GM23338 (cell line): ENCODE data around the gene ACTR10.

Experiments used
- CTCF ChIP-seq, 2 experiments: fragments of 200-600 bp in 1 of 2; sonication (generic) in 1 of 2; conservative IDR thresholded peaks; 2 replicates each; pipeline versions ENCODE4 v1.5.1 to v1.6.1; 2016 to 2017; ENCODE audit warnings: antibody characterized with exemption in 2 of 2, low read depth in 2 of 2, mild to moderate bottlenecking in 2 of 2, moderate library complexity in 1 of 2
- EZH2 ChIP-seq: fragments of 200-600 bp; sonication (generic); IDR thresholded peaks from one replicate; pipeline ENCODE4 v1.8.0; 2017; ENCODE audit warnings: antibody characterized with exemption, mild to moderate bottlenecking, low read depth; ENCODE audit not compliant: unreplicated experiment
- EZH2phosphoT487 ChIP-seq: fragments of 200-600 bp; sonication (generic); IDR thresholded peaks from one replicate; pipeline ENCODE4 v1.8.1; 2018; ENCODE audit warnings: antibody characterized with exemption; ENCODE audit not compliant: unreplicated experiment
- POLR2AphosphoS5 ChIP-seq: IDR thresholded peaks from 2 replicates; pipeline ENCODE4 v1.6.1; 2016; ENCODE audit warnings: antibody characterized with exemption, low read depth
- STAT1 ChIP-seq: IDR thresholded peaks from one replicate; pipeline ENCODE4 v1.6.1; 2016; ENCODE audit warnings: antibody characterized with exemption; ENCODE audit not compliant: unreplicated experiment

GRCh38 chr14:58278177-58278576 lies 78.2 kb downstream of the ACTR10 start:
- TF ChIP-seq CTCF (conservative IDR thresholded peaks at IDR 0.05; ENCODE audit: low read depth in 2 of 2) (no peak), STAT1 (no peak), POLR2AphosphoS5 (no peak), EZH2 (no peak), EZH2phosphoT487 (no peak)
